Cardiac muscle cell (in vitro differentiated cells and primary cell): ENCODE data around the gene PHOX2B. TPM values are rescaled to one million over a fixed set of nuclear protein-coding genes. Genes with fewer than 3 reads are reported as not detected.

Source experiments
- DNase-seq, 2 donors: peaks; one replicate each; pipeline versions ENCODE4 v3.0.0 to v3.0.0-alpha.2; 2010 to 2017; ENCODE audit warnings: low read depth in 1 of 2, low spot score in 1 of 2
- H3K27ac ChIP-seq: fragments of 200-600 bp; sonication (generic); 2 replicates; pipeline ENCODE4 v1.5.1; 2016
- H3K27me3 ChIP-seq: fragments of 200-600 bp; sonication (generic); 2 replicates; pipeline ENCODE4 v1.6.0; 2016; ENCODE audit warnings: control low read depth
- H3K36me3 ChIP-seq: fragments of 200-600 bp; sonication (generic); 2 replicates; pipeline ENCODE4 v1.5.1; 2016; ENCODE audit warnings: control low read depth
- H3K4me1 ChIP-seq: fragments of 200-600 bp; sonication (generic); 2 replicates; pipeline ENCODE4 v1.8.1; 2017; ENCODE audit warnings: low read depth, mild to moderate bottlenecking, mixed run types
- H3K4me3 ChIP-seq: fragments of 200-600 bp; sonication (generic); 2 replicates; pipeline ENCODE4 v1.5.1; 2016; ENCODE audit warnings: mild to moderate bottlenecking
- H3K9me3 ChIP-seq: fragments of 200-600 bp; sonication (generic); 2 replicates; pipeline ENCODE4 v1.5.1; 2017; ENCODE audit warnings: low read depth, mild to moderate bottlenecking, control low read depth
- polyA plus RNA-seq: library from polyadenylated mRNA; unstranded; fragments of >200 nt; fragmentation: Nextera tagmentation; extraction: Ambion mirVana; gene quantifications from 2 replicates; pipeline ENCODE4 v1.2.1, GENCODE V29; 2016
- total RNA-seq: library from RNA; depleted of rRNA; stranded (reverse); fragments of >200 nt; gene quantifications from 2 replicates; pipeline ENCODE4 v1.2.3, GENCODE V29; 2016
- TF ChIP-seq, protein P1 (sequence below): IDR thresholded peaks from 2 replicates; pipeline ENCODE4 v1.5.1; 2012; ENCODE audit warnings: low read depth, mild to moderate bottlenecking, low read length

The PHOX2B gene
- total and polyA plus RNA-seq, 2 experiments from 2014 or later: not detected

DNA sequence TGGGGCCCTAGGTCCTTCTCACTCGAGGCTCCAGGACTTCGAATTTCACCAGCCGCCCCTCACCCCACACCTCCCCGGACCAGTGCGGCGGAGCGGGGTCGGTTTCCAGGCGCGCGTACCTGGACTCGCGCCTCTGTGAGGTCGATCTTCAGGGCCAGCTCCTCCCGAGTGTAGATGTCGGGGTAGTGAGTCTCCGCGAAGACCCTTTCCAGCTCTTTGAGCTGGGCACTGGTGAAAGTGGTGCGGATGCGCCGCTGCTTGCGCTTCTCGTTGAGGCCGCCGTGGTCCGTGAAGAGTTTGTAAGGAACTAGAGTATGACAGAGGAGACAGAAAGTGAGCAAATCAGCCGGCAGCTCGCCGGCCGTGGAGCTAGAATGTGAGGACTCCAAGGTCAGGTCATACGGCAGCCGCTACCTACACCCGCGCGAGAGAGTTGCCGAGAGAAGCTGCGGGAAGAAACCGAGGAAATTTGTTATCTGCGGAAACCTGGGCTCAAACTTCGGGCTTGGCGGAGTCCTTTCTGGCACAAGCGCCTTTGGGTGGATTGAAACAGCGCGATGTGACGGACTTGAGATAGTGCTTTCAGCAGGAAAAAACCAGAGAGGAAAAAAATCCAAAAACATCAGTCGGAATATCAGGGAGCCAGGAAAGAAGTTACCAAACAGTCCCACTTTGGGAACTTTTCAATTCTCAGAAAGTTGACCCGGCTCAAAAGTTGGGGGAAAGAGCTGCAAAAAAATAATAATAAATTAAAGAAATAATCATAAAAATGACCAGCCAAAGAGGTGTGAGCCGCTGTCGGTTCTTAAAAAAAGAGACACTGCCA lies 1.1 kb downstream of the PHOX2B start:
- H3K4me1 ChIP-seq: no peaks in the 10 kb centered on the region
- no peak for DNase-seq
- TF ChIP-seq, protein P1, sequence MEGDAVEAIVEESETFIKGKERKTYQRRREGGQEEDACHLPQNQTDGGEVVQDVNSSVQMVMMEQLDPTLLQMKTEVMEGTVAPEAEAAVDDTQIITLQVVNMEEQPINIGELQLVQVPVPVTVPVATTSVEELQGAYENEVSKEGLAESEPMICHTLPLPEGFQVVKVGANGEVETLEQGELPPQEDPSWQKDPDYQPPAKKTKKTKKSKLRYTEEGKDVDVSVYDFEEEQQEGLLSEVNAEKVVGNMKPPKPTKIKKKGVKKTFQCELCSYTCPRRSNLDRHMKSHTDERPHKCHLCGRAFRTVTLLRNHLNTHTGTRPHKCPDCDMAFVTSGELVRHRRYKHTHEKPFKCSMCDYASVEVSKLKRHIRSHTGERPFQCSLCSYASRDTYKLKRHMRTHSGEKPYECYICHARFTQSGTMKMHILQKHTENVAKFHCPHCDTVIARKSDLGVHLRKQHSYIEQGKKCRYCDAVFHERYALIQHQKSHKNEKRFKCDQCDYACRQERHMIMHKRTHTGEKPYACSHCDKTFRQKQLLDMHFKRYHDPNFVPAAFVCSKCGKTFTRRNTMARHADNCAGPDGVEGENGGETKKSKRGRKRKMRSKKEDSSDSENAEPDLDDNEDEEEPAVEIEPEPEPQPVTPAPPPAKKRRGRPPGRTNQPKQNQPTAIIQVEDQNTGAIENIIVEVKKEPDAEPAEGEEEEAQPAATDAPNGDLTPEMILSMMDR: no peak
- H3K9me3 ChIP-seq: no peaks in the 10 kb centered on the region
- H3K27me3 ChIP-seq: peaks cover 100% of the 10 kb centered on the region
- H3K36me3 ChIP-seq: no peaks in the 10 kb centered on the region
- H3K27ac ChIP-seq: no peak overlapping the region
- H3K4me3 ChIP-seq: no peak overlapping the region

DNA sequence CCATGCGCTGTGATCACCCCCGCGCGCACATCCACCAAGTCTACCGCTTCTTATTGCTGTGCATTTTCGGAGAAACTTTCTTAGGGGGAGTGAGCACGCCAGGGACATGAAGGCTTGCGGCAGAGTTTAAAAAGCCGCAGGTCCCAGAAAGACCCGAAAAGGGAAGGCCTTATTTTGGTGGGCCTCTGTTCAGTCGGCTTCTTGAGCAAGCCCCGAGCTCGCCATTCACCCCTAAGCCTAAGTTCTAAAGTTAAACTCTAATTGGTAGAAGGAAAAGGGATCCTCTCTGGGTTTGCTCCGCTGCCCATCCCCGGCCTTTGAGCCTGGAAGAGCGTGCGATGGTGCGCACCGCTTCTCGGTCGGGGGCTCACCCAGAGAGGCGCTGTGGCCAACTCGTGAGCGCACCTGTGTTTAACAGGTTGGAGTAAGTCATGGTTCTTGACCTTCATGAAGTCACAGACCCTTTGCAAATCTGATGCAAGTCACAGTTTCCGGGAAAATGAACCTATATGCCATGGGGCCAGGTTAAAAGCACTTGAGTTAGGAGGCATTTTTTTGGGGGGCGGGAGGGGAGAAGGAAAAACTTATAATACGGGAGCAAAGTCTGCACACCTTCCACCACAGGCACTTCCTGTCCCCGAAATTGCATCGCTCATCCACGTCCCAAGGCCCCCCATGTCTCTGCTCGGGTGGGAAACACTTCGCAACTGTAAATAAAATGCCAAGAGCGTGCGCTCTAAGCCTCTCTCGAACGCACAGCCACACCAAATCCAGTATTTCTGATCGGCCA lies 1.9 kb downstream of the PHOX2B start:
- Histone ChIP-seq H3K27me3 (peaks cover 100% of the 10 kb centered on the region), H3K4me1 (no peaks in the 10 kb centered on the region), H3K36me3 (no peaks in the 10 kb centered on the region), H3K27ac (no peak overlapping the region), H3K4me3 (no peak overlapping the region), H3K9me3 (no peaks in the 10 kb centered on the region)
- DNase-seq: no peak
- TF ChIP-seq, protein P1: no peak

DNA sequence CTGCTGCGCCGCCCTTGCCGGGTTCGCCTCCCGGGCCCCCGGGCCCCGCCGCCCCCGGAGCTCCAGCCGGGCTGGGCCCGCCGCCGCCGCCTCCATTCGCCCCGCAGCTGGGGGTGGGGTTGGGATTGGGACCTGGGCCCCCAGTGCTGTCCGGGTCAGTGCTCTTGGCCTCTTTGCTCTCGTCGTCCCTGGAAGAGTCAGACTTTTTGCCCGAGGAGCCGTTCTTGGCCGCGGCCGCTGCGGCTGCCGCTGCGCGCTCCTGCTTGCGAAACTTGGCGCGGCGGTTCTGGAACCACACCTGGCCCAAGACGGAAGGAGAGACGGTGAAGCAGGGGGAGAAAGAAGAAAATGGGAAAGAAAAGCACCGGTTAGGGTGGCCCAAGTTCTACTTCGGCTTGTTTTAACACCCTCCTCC lies 2.5 kb downstream of the PHOX2B start:
- Histone ChIP-seq H3K27me3 (peaks cover 100% of the 10 kb centered on the region), H3K4me3 (no peak overlapping the region), H3K36me3 (no peaks in the 10 kb centered on the region), H3K9me3 (no peaks in the 10 kb centered on the region), H3K4me1 (no peaks in the 10 kb centered on the region), H3K27ac (no peak overlapping the region)
- TF ChIP-seq, protein P1: no peak
- no peak for DNase-seq

DNA sequence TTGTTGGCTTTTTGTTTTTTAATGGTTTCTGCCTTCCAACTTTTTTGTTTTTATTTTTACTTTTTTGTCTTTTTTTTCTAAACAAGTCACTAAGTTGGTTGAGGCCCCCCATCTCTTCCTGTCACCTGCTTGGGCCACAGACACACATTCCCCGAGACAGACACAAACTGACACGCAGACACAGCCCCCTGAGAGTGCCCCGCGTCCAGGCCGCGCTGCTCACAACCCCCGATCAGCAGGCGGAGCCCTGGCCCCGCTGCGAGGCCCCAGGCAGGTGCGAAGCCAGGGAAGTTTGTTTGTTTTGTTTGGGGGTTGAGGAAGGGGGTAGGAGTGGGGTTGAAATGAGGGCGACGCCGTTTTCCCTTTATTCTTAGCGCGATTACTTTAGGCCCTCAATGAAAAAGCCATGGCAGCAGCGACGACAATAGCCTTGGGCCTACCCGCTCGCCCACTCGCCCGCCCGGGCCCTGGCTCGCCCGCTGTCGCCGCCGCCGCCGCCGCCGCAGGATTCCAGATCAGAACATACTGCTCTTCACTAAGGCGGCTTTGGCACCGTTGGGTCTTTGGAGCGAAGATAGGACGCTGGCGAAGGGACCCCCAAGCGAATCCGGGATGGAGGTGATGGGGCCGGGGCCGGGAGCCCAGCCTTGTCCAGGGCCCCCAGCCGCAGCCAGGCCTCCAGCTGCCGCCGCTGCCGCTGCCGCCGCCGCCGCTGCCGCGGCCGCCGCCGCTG lies 3.1 kb downstream of the PHOX2B start:
- peaks cover 100% of the 10 kb centered on the region for H3K27me3 ChIP-seq
- no peak overlapping the region for H3K27ac ChIP-seq
- H3K4me3 ChIP-seq: no peak overlapping the region
- no peaks in the 10 kb centered on the region for H3K9me3 ChIP-seq
- TF ChIP-seq, protein P1: no peak
- no peak for DNase-seq
- H3K4me1 ChIP-seq: no peaks in the 10 kb centered on the region
- H3K36me3 ChIP-seq: no peaks in the 10 kb centered on the region

DNA sequence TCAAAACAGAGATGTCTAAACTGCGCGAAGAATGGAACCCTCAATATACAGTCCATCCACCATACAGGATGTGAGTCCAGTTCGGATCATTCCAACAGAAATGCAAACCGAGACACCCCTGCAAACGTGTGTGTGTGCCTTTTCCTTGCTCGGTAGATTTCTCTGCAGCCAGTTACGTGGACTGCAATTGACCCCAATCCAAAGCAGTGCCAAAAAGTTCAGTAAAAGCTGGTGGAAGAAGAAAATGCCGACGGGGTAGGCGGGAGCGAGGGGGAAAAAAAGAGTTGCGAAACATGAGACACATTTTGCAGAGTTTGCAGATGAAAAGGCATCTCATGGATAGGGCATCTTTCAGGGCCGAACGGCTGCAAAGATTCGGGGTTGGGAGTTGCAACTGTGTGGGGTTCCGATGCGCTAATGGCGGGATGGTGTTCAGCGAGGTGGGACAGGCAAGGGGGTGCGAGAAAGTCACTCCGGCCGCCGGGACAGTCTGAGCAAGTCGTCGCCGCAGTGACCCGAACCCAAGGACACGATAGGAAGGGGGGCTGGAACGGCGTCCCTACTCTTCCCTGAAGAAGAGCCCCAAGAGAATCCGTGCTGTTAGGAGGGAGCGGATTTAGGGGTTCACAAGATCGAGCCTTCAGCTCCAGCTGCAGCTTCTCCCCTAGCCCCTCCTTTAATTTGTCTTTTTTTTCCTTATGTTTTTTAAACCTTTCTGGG lies 3.8 kb downstream of the PHOX2B start:
- H3K4me3 ChIP-seq: no peak overlapping the region
- no peaks in the 10 kb centered on the region for H3K9me3 ChIP-seq
- H3K4me1 ChIP-seq: no peaks in the 10 kb centered on the region
- H3K27me3 ChIP-seq: peaks cover 100% of the 10 kb centered on the region
- no peak overlapping the region for H3K27ac ChIP-seq
- DNase-seq: no peak
- H3K36me3 ChIP-seq: no peaks in the 10 kb centered on the region
- TF ChIP-seq, protein P1: no peak
